GM23338 (cell line): ENCODE measurements around the gene TELO2.

Experiments used
- EZH2phosphoT487 ChIP-seq: fragments of 200-600 bp; sonication (generic); IDR thresholded peaks from one replicate; pipeline ENCODE4 v1.8.1; 2018; ENCODE audit warnings: antibody characterized with exemption; ENCODE audit not compliant: unreplicated experiment
- TF ChIP-seq, protein P1 (sequence below), 2 experiments: fragments of 200-600 bp in 1 of 2; sonication (generic) in 1 of 2; conservative IDR thresholded peaks; 2 replicates each; pipeline versions ENCODE4 v1.5.1 to v1.6.1; 2016 to 2017; ENCODE audit warnings: antibody characterized with exemption in 2 of 2, low read depth in 2 of 2, mild to moderate bottlenecking in 2 of 2, moderate library complexity in 1 of 2

DNA sequence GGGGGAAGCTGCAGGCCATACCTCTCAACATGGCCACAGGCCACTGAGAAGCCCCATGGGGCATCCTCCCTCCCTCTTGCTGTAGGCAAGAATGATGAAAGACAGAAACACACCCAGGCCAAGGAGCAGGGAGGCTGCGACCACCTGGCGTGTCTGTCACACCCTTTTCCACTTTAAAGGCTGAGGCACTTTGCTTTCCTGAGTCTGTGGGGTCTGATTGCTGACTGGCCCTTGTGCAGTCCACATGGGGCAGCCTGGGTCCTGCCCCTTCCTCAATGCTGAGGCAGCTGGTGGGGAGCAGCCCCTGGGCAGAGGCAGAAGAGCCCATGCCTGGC is 49.0 kb downstream of the TELO2 start:
- TF ChIP-seq, protein P1, sequence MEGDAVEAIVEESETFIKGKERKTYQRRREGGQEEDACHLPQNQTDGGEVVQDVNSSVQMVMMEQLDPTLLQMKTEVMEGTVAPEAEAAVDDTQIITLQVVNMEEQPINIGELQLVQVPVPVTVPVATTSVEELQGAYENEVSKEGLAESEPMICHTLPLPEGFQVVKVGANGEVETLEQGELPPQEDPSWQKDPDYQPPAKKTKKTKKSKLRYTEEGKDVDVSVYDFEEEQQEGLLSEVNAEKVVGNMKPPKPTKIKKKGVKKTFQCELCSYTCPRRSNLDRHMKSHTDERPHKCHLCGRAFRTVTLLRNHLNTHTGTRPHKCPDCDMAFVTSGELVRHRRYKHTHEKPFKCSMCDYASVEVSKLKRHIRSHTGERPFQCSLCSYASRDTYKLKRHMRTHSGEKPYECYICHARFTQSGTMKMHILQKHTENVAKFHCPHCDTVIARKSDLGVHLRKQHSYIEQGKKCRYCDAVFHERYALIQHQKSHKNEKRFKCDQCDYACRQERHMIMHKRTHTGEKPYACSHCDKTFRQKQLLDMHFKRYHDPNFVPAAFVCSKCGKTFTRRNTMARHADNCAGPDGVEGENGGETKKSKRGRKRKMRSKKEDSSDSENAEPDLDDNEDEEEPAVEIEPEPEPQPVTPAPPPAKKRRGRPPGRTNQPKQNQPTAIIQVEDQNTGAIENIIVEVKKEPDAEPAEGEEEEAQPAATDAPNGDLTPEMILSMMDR (conservative IDR thresholded peaks at IDR 0.05; ENCODE audit: low read depth in 2 of 2), result no peak
- no peak for TF ChIP-seq EZH2phosphoT487
